Nephron (organoid): ENCODE results near the gene FHL1.

Experiments
- H3K27ac Mint-ChIP-seq, 3 experiments: 2 replicates each; pipeline ENCODE4 v1.8.0; 2020; ENCODE audit warnings: mixed read lengths in 3 of 3, mild to moderate bottlenecking in 2 of 3, moderate library complexity in 1 of 3
- H3K27me3 Mint-ChIP-seq: 2 replicates; pipeline ENCODE4 v1.8.0; 2021; ENCODE audit warnings: low read depth, mild to moderate bottlenecking, moderate library complexity, mixed read lengths
- H3K36me3 Mint-ChIP-seq: 2 replicates; pipeline ENCODE4 v1.8.0; 2020; ENCODE audit warnings: low read depth, mixed read lengths
- H3K4me1 Mint-ChIP-seq: 2 replicates; pipeline ENCODE4 v1.8.0; 2020; ENCODE audit warnings: mixed read lengths
- H3K4me3 Mint-ChIP-seq, 3 experiments: 2 replicates each; pipeline ENCODE4 v1.8.0; 2020; ENCODE audit warnings: mild to moderate bottlenecking in 3 of 3, mixed read lengths in 3 of 3, moderate library complexity in 2 of 3
- H3K9me3 Mint-ChIP-seq: 2 replicates; pipeline ENCODE4 v1.8.0; 2020; ENCODE audit warnings: mixed read lengths
- TF ChIP-seq, protein P1 (sequence below), 3 experiments: fragments of 200-600 bp; sonication (generic); IDR thresholded peaks; one replicate each; pipeline ENCODE4 v1.5.0; 2021; ENCODE audit warnings: antibody characterized with exemption in 3 of 3; ENCODE audit not compliant: unreplicated experiment in 3 of 3

The FHL1 gene

DNA sequence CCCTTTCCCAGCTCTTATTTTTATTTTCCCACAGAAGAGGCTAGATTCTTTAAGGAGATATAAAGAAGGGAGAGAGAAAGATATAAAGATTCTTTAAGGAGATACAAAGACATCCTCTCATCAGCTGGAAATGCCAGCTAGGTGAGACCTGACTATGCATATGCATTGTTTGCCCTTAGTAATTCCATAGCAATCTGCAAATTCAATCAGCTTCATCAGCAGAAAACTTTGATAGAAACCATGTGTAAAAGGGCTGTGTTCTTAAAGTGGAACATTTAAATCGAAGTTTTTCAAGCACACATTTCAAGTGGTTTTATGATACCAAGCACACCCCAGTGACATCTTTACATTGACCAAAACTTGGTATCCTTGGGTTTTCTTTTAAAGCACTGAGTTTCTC, 24.1 kb downstream of the FHL1 start:
- Mint-ChIP-seq H3K4me3 (no peak overlapping the region), H3K9me3 (peaks cover 2% of the 10 kb centered on the region), H3K36me3 (no peaks in the 10 kb centered on the region), H3K27ac (no peak overlapping the region), H3K27me3 (no peaks in the 10 kb centered on the region), H3K4me1 (peaks cover 29% of the 10 kb centered on the region)
- TF ChIP-seq, protein P1, sequence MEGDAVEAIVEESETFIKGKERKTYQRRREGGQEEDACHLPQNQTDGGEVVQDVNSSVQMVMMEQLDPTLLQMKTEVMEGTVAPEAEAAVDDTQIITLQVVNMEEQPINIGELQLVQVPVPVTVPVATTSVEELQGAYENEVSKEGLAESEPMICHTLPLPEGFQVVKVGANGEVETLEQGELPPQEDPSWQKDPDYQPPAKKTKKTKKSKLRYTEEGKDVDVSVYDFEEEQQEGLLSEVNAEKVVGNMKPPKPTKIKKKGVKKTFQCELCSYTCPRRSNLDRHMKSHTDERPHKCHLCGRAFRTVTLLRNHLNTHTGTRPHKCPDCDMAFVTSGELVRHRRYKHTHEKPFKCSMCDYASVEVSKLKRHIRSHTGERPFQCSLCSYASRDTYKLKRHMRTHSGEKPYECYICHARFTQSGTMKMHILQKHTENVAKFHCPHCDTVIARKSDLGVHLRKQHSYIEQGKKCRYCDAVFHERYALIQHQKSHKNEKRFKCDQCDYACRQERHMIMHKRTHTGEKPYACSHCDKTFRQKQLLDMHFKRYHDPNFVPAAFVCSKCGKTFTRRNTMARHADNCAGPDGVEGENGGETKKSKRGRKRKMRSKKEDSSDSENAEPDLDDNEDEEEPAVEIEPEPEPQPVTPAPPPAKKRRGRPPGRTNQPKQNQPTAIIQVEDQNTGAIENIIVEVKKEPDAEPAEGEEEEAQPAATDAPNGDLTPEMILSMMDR (IDR thresholded peaks at IDR 0.05; ENCODE audit: unreplicated experiment in 3 of 3) = no peak

DNA sequence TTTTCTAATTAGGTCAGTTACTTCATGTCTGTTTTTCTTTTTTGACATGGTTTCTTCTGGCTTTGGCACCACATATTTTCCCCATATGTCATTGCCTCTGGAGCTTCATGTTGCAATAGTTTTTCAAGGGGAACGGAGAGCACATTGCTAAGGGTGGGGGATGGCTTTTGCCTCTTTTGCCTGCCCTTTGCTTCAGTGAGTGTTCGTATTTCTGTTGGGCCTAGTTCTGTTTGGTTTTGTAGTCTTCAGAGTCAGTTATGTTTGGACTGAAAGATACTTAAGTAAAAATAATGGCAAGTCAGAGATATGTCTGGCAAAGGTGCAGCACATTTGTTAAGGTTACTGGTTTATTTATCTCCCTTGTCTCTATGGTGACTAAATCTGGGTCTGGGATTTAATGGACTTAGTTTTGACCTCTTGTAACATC, 29.1 kb downstream of the FHL1 start:
- Mint-ChIP-seq H3K27me3 (no peaks in the 10 kb centered on the region), H3K36me3 (no peaks in the 10 kb centered on the region), H3K4me1 (peaks cover 12% of the 10 kb centered on the region), H3K9me3 (peaks cover 3% of the 10 kb centered on the region), H3K4me3 (no peak overlapping the region), H3K27ac (peak overlapping the region; percentile 54 to 83 (median 55))
- TF ChIP-seq, protein P1 (IDR thresholded peaks at IDR 0.05; ENCODE audit: unreplicated experiment in 3 of 3) = no peak

DNA sequence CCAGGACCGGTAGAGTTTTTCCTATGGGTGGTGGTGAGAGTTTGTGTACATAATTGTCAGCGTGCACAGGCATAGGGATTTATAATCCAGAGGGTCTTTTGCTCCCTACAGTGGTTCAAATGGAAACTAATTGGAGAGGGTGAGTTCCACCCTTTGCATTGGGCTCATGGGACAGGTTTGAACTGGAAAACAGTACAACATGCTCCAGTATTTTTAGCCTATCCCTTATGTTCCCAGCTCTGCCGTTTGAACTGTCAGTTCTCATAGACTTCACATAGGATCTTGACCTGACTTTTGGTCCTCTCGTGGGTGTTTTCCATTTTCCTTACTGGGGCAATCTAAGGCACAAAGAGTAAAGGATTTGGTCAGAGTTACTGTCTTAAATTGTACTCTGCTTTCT, 31.8 kb downstream of the FHL1 start:
- no peak overlapping the region for H3K27ac Mint-ChIP-seq
- H3K9me3 Mint-ChIP-seq = peaks cover 3% of the 10 kb centered on the region
- TF ChIP-seq, protein P1 (IDR thresholded peaks at IDR 0.05; ENCODE audit: unreplicated experiment in 3 of 3) = no peak
- H3K4me3 Mint-ChIP-seq = no peak overlapping the region
- no peaks in the 10 kb centered on the region for H3K36me3 Mint-ChIP-seq
- no peaks in the 10 kb centered on the region for H3K27me3 Mint-ChIP-seq
- H3K4me1 Mint-ChIP-seq = peaks cover 32% of the 10 kb centered on the region

DNA sequence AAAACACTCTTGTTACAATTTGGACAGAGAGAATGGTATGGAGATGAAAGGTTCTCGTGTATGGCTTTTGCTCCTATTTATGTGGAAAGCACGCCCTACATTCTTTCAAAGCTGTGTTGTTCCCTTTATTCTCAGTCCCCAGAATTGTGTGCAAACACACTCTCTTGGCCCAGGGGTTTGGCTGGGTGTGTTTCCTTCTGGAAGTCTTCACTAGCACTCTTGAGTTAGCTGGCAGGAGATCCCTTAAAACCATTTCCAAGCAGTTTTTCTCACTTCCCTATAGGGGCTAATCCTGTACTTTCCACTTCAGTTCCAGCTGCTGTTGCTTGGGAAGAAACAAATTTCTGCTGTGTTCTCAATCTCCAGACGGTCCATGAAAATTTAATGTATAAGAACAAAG, 35.1 kb downstream of the FHL1 start:
- Mint-ChIP-seq H3K27ac (peak overlapping the region in 2 of 3 experiments; percentile 24 to 64), H3K27me3 (no peaks in the 10 kb centered on the region), H3K4me3 (no peak overlapping the region), H3K9me3 (peaks cover 3% of the 10 kb centered on the region), H3K36me3 (no peaks in the 10 kb centered on the region), H3K4me1 (peaks cover 32% of the 10 kb centered on the region)
- TF ChIP-seq, protein P1 (IDR thresholded peaks at IDR 0.05; ENCODE audit: unreplicated experiment in 3 of 3) = no peak

DNA sequence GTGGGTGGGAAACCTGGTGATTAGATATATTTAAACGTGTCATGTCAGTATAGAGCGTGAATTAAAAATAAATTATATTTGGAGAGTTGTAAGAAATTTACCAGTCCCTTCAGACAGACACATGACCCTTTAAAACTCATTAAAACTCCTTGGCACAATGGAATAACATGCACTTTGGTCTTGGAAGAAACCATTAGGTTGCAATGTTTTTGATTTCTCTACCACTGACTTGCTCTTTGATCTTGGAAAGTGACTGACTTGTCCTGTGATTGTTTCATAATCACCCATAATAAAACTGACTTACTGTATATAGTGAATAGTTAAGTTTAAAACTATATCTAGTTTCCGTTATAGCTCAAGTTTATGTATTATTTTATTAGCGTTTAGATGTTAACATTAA, 35.8 kb downstream of the FHL1 start:
- H3K4me1 Mint-ChIP-seq = peaks cover 32% of the 10 kb centered on the region
- TF ChIP-seq, protein P1 (IDR thresholded peaks at IDR 0.05; ENCODE audit: unreplicated experiment in 3 of 3) = no peak
- no peak overlapping the region for H3K4me3 Mint-ChIP-seq
- H3K27me3 Mint-ChIP-seq = no peaks in the 10 kb centered on the region
- H3K9me3 Mint-ChIP-seq = peaks cover 3% of the 10 kb centered on the region
- H3K27ac Mint-ChIP-seq = peak overlapping the region; percentile 33 to 64 (median 55)
- no peaks in the 10 kb centered on the region for H3K36me3 Mint-ChIP-seq

DNA sequence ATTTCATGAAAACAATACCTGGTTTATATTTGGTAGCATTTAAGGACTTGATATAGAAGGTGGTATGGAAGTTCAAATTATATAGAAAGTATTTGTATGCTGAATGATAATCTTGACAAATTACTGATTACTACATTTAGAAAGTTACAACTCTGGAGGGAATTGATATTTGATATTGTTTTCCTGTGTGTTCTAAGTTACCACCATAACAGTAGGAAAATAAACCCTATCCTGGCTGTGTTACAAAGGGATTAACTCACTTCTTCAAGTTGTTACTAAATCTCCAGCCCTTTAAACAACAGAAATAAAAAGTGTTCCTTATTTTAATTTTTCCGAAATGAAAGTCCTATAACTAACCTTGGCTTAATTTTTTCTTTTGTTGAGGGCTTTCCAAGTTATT, 36.6 kb downstream of the FHL1 start:
- TF ChIP-seq, protein P1 (IDR thresholded peaks at IDR 0.05; ENCODE audit: unreplicated experiment in 3 of 3) = no peak
- Mint-ChIP-seq H3K27ac (peak overlapping the region; percentile 55 to 64 (median 57)), H3K27me3 (no peaks in the 10 kb centered on the region), H3K4me1 (peaks cover 32% of the 10 kb centered on the region), H3K9me3 (peaks cover 6% of the 10 kb centered on the region), H3K4me3 (peak overlapping the region in 1 of 3 experiments; percentile 36), H3K36me3 (no peaks in the 10 kb centered on the region)
